ENCODE results near the gene USP33.
A peak's percentile ranks its signal among the peaks of the same experiment; 100 is the strongest.
"Not testable (repeated sequence)": the region's sequence is repeated elsewhere in the genome, so short reads cannot be mapped to it uniquely, and the experiment has no call there.

Gene USP33

DNA sequence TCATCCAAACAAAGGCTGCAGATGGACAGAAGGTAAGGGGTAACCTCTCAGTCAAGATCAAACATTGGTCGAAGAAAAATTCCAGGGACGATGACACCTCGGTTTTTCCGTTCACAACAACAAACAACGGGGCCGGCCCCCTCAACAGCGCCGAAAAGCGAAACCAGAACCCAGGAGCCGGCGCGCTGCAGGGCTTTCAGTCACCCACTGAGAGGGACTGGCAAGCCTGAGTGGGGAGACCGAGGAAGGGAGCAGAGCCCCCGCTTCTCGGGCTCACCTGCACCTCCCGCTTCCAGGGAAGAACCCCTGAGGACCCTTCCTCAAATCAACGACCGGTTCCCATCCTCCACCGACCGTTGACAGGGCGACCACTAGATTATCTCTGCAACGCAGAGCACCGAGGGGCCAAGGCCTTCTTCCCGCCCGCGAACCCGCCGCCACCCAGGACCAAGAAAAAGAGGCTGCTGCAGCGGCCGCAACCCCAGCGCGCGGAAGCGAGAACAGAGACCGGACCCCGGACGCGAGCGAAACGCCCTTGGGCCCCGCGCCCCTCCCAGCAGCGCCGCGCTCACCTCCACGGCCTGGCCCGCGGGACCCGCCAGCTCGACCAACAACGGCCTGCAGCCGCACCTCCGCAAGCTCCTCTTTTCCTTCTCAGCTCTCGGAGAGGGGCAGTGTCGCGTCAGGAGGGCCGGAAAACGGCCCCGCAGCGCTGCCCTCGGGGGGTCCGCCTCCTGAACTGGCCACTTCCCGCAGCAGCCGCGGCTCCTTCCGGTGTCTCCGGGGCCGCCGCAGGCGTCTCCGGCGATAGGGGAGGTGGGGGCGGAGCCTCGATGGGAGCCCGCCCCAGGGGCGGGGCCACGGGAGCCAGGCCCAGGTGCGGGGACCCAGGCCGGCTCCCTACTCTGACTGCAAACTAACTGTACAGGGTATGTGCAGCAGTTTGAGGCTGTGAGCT, at the start of gene USP33:
USP33 (minus strand) TSS at position 782 of the 958 bp plus-strand sequence. CDS start 18,155 bp downstream, outside the sequence.
- Mint-ChIP-seq H3K27me3 (ENCODE audit: low read depth) (no peaks in the 10 kb centered on the region), H3K9me3 (no peaks in the 10 kb centered on the region), H3K27ac (peak within 1 kb of the TSS; percentile 92), H3K4me3 (peak within 1 kb of the TSS; percentile 91), H3K36me3 (ENCODE audit: low read depth) (peaks cover 2% of the 10 kb centered on the region), H3K4me1 (ENCODE audit: low read depth) (peaks cover 27% of the 10 kb centered on the region)

DNA sequence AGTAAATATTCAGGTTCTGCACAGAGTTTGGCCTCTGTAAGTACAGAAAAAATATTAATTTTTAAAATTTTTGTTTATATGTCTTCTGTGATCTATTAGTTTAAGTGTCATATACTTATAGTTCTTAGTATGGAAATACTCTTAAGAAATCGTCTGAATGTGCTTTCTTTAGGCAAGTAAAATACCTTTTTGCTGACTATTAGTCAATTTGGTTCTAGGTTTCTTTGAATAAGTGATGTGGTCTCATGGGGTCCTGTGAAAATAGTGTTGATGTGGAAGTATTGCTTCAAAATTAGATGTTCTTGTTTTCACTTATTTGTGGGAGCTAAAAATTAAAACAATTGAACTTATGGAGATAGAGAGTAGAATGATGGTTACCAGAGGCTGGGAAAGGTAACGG, 43.7 kb upstream of the USP33 start:
- H3K36me3 Mint-ChIP-seq (ENCODE audit: low read depth) = peaks cover 28% of the 10 kb centered on the region
- H3K27ac Mint-ChIP-seq = no peak overlapping the region
- H3K4me3 Mint-ChIP-seq = no peak overlapping the region
- no peaks in the 10 kb centered on the region for H3K27me3 Mint-ChIP-seq (ENCODE audit: low read depth)
- H3K9me3 Mint-ChIP-seq = no peaks in the 10 kb centered on the region
- H3K4me1 Mint-ChIP-seq (ENCODE audit: low read depth) = peaks cover 1% of the 10 kb centered on the region

DNA sequence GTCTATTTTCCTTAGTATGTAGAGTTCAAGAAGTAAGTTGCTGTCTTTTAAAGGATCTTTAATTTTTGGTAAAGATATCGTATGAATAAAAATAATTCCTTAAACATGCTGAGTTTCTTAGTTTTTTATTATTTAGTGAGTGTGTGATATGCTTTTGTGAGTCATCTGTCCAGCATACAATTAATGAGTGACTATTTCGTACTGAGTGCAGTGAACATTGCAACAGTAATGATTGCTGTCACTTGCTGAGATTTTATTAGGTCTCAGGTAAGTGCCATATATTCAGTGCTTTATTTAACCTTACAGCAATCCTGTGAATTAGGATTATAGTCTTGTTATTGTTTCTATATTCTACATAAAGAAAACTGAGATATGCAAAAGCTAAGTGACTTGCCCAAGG, 42.4 kb upstream of the USP33 start:
- H3K36me3 Mint-ChIP-seq (ENCODE audit: low read depth) = peaks cover 23% of the 10 kb centered on the region
- no peak overlapping the region for H3K4me3 Mint-ChIP-seq
- H3K4me1 Mint-ChIP-seq (ENCODE audit: low read depth) = peaks cover 1% of the 10 kb centered on the region
- H3K27me3 Mint-ChIP-seq (ENCODE audit: low read depth) = no peaks in the 10 kb centered on the region
- H3K27ac Mint-ChIP-seq = no peak overlapping the region
- H3K9me3 Mint-ChIP-seq = no peaks in the 10 kb centered on the region

DNA sequence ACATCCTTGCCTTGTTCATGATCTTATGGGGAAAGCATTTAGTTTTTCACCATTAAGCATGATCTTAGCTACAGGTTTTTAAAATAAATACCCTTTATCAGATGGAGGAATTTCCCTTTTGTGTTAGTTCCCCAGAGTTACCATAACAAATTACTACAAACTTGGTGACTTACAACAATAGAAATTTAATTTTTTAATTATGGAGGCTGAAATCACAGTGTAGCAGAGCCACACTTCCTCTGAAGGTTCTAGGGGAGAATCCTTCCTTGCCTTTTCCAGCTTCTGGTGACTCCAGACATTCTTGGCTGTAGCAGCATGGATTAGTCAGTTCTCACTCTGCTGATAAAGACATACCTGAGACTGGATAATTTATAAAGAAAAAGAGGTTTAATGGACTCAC, 38.3 kb upstream of the USP33 start:
- H3K4me3 Mint-ChIP-seq = no peak overlapping the region
- peaks cover 4% of the 10 kb centered on the region for H3K4me1 Mint-ChIP-seq (ENCODE audit: low read depth)
- no peaks in the 10 kb centered on the region for H3K9me3 Mint-ChIP-seq
- no peaks in the 10 kb centered on the region for H3K27me3 Mint-ChIP-seq (ENCODE audit: low read depth)
- H3K36me3 Mint-ChIP-seq (ENCODE audit: low read depth) = peaks cover 19% of the 10 kb centered on the region
- H3K27ac Mint-ChIP-seq = no peak overlapping the region

DNA sequence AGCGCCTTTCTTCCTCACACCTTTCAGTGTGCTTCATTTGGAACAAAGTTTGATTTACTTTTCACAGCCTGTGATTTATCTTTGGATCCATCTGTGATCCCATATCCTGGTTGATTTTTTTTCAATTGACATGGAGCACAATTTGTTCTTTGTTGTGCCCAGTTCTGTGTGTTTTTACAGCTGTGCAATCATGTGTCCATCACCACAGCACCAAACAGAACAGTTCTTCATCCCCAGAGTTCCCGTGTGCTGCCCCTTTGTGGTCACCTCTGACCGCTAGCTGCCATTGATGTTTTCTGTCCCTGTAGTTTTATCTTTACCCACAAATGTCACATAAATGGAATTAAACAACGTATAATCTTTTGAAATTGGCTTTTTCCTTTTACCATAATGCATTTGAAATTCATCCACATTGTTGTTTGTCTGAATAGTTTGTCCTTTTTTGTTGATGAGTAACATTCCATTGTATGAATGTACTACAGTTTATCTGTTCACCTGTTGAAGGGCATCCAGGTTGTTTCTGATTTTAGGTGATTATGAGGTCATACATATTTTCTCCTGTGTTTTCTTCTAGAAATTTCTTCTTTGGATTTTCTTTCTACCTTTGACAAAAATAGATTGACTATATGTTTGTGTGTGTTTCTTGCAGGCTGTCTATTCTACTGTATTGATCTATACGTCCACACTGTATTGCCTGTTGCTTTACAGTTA, 37.2 kb upstream of the USP33 start:
- Mint-ChIP-seq H3K4me1 (ENCODE audit: low read depth) (peaks cover 6% of the 10 kb centered on the region), H3K4me3 (no peak overlapping the region), H3K27me3 (ENCODE audit: low read depth) (no peaks in the 10 kb centered on the region), H3K9me3 (no peaks in the 10 kb centered on the region), H3K36me3 (ENCODE audit: low read depth) (peaks cover 17% of the 10 kb centered on the region), H3K27ac (no peak overlapping the region)

DNA sequence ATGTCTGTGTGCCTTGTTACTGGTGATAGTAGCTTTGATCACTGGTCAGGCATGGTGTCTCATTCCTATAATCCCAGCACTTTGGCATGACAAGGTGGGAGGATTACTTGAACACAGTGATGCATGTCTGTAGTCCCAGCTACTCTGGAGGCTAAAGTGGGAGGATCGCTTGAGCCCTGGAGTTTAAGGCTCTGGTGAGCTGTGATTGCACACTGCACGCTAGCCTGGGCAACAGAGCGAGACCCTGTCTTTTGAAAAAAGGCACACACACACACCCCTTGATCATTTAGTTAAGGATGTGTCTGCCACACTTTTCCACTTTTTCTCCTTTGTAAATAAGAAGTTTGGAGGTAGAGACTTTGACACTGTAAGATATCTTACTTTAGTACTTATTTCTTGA, 34.9 kb upstream of the USP33 start:
- no peak overlapping the region for H3K27ac Mint-ChIP-seq

DNA sequence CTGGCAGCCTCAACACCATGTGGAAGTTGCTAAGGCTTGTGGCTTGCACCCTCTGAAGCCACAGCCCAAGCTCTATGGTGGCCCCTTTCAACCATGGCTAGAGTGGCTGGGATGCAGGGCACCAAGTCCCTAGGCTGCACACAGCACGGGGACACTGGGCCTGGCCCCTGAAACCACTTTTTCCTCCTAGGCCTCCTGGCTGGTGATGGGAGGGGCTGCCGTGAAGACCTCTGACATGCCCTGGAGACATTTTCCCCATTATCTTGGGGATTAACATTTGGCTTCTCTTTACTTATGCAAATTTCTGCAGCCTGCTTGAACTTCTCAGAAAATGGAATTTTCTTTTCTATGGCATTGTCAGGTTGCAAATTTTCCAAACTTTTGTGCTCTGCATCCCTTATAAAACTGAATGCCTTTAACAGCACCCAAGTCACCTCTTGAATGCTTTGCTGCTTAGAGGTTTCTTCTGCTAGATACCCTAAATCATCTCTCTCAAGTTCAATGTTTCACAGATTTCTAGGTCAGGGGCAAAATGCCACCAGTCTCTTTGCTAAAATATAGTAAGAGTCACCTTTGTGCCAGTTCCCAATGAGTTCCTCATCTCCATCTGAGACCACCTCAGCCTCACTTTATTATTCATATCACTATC, 26.6 kb upstream of the USP33 start:
- peaks cover 47% of the 10 kb centered on the region for H3K36me3 Mint-ChIP-seq (ENCODE audit: low read depth)
- not testable (repeated sequence) for H3K27ac Mint-ChIP-seq; H3K27me3 Mint-ChIP-seq (ENCODE audit: low read depth); H3K4me3 Mint-ChIP-seq
- peaks cover 14% of the 10 kb centered on the region for H3K9me3 Mint-ChIP-seq
- peaks cover 12% of the 10 kb centered on the region for H3K4me1 Mint-ChIP-seq (ENCODE audit: low read depth)

More for the DNA sequence above, 34.9 kb upstream of the USP33 start:
- no peak overlapping the region for H3K4me3 Mint-ChIP-seq
- peaks cover 16% of the 10 kb centered on the region for H3K36me3 Mint-ChIP-seq (ENCODE audit: low read depth)
- H3K4me1 Mint-ChIP-seq (ENCODE audit: low read depth) = peaks cover 6% of the 10 kb centered on the region
- H3K9me3 Mint-ChIP-seq = no peaks in the 10 kb centered on the region
- no peaks in the 10 kb centered on the region for H3K27me3 Mint-ChIP-seq (ENCODE audit: low read depth)

DNA sequence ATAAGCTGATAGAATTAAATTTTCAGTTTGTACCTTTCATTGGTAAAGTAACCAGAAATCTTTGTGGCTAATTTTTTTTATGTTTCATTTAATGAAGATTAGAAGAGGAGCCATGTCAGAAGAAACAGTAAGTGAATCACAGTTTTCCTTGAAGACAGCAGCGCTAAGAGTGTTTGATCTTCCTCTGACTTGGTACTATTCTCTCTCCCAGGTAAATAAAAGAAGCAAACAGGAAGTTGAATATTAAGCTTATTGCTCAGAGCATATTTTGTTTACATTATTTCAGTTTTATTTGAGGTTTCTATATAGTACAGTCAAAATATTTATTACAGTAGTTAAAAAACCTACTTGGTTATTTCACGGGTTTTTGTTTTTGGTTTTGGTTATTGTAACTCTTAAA, 23.5 kb upstream of the USP33 start:
- H3K36me3 Mint-ChIP-seq (ENCODE audit: low read depth) = peaks cover 41% of the 10 kb centered on the region
- no peak overlapping the region for H3K4me3 Mint-ChIP-seq
- no peaks in the 10 kb centered on the region for H3K27me3 Mint-ChIP-seq (ENCODE audit: low read depth)
- peaks cover 28% of the 10 kb centered on the region for H3K4me1 Mint-ChIP-seq (ENCODE audit: low read depth)
- H3K9me3 Mint-ChIP-seq = peaks cover 14% of the 10 kb centered on the region
- no peak overlapping the region for H3K27ac Mint-ChIP-seq

DNA sequence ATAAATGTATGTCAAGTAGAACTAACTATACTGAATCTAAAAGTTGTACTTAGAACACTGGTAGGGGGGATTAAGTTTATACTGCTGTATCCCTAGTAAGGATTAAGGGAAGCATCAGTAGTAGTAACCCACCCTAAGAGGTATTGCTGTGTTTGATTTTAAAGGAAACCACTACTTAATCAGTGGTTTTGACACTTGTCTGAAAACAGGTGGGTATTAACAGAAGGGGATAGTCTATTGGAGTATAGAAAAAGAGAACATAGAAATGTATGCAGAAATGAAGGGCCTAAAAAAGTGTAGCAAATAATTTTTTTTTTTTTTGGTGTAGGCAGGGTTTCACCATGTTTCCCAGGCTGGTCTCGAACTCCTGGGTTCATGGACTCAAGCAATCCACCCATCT, 22.0 kb upstream of the USP33 start:
- peaks cover 28% of the 10 kb centered on the region for H3K4me1 Mint-ChIP-seq (ENCODE audit: low read depth)
- H3K36me3 Mint-ChIP-seq (ENCODE audit: low read depth) = peaks cover 32% of the 10 kb centered on the region
- no peak overlapping the region for H3K4me3 Mint-ChIP-seq
- no peak overlapping the region for H3K27ac Mint-ChIP-seq
- H3K27me3 Mint-ChIP-seq (ENCODE audit: low read depth) = no peaks in the 10 kb centered on the region
- peaks cover 11% of the 10 kb centered on the region for H3K9me3 Mint-ChIP-seq

DNA sequence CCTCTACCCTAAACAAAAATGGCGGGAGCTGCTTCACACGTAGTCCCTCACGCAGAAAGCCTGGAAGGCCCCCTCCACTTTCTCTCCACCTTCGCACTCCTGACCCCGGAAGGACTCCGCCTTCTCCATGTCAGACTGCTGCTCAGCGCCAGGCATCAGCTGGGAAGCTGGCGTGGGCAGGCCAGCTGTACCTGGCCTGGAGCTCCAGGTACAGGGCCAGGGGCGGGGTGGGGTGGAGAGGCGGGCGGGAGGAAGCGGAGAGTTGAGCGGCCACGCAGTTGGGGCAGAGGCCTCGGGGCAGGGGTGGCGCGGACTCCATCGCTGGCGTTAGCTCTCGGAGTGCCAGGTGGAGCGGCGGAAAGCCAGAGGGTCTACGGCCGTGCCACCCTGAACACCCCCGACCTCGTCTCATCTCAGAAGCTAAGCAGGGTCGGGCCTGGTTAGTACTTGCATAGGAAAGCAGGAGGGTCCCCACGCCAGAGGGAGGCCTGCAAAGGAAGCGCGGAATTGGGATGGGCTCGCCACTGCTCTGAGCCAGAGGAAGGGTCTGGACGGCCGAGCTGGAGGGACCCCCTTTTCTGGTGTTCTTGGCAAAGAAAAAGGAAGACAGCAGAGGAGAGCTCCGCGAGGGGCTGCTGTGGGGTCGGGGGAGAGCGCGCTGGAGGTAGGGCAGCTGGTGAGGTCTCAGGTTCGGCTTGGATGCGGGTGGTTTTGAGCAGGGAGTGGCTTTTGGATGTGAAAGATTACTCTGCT, 20.1 kb upstream of the USP33 start, which contains the start of gene MIGA1:
MIGA1 (plus strand) TSS at position 121 of the 753 bp plus-strand sequence. CDS start 3,604 bp downstream, outside the sequence.
- H3K36me3 Mint-ChIP-seq (ENCODE audit: low read depth) = peaks cover 16% of the 10 kb centered on the region

DNA sequence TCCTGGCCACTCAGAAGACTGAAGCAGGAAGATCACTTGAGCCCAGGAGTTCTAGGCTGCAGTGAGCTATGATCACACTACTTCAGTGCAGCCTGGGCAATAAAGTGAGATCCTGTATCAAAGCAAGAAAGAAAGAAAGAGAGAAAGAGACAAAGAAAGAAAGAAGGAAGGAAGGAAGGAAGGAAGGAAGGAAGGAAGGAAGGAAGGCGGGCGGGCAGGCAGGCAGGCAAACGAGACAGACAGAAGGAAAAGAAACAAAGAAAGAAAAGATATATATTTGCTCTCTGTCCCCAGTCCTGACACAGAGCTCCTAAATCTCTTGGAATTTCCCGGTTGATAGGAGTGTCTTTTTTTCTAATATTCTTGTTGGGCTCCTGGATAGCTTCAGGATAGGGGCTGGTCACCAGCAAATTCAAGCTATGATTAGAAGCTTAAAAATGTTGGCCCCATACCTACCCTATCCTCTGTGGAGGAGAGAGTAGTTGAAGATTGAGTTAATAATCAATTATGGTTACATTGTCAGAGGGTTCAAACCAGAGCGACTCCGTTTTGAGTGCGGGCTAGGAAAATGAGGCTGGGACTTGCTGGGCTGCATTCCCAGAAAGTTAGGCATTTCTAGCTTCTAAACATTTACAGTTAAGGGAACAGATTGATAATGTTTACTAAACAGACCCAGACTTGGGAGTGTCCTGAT, 16.5 kb upstream of the USP33 start:
- H3K4me3 Mint-ChIP-seq = no peak overlapping the region

More for the DNA sequence above, 20.1 kb upstream of the USP33 start, which contains the start of gene MIGA1:
- Mint-ChIP-seq H3K4me1 (ENCODE audit: low read depth) (peaks cover 29% of the 10 kb centered on the region), H3K27ac (peak within 1 kb of the TSS; percentile 86), H3K27me3 (ENCODE audit: low read depth) (peaks cover 4% of the 10 kb centered on the region), H3K9me3 (peaks cover 2% of the 10 kb centered on the region), H3K4me3 (peak within 1 kb of the TSS; percentile 97)

DNA sequence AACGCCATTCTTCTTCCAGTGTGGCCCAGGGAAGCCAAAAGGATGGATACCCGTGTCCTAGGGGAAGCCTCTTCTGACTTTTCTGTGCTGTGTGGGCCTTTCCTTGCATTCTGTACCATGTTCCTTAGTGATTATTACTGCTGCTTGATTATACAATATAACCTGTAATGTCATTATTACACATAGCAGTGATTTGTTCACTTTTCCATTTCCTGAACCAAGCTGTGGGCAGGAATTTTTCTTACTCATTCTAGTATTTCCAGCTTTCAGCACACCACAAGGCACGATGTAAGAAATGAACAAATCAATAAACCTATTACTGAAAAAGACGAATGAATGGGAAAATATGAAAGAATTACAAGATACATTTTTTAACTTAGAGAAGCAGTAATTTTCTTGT, 8.4 kb upstream of the USP33 start:
- H3K4me3 Mint-ChIP-seq = no peak overlapping the region
- no peaks in the 10 kb centered on the region for H3K4me1 Mint-ChIP-seq (ENCODE audit: low read depth)
- no peaks in the 10 kb centered on the region for H3K36me3 Mint-ChIP-seq (ENCODE audit: low read depth)
- no peaks in the 10 kb centered on the region for H3K9me3 Mint-ChIP-seq
- no peak overlapping the region for H3K27ac Mint-ChIP-seq
- no peaks in the 10 kb centered on the region for H3K27me3 Mint-ChIP-seq (ENCODE audit: low read depth)

More for the DNA sequence above, 16.5 kb upstream of the USP33 start:
- H3K36me3 Mint-ChIP-seq (ENCODE audit: low read depth) = peaks cover 4% of the 10 kb centered on the region
- H3K9me3 Mint-ChIP-seq = no peaks in the 10 kb centered on the region
- no peak overlapping the region for H3K27ac Mint-ChIP-seq
- peaks cover 4% of the 10 kb centered on the region for H3K27me3 Mint-ChIP-seq (ENCODE audit: low read depth)
- peaks cover 17% of the 10 kb centered on the region for H3K4me1 Mint-ChIP-seq (ENCODE audit: low read depth)

DNA sequence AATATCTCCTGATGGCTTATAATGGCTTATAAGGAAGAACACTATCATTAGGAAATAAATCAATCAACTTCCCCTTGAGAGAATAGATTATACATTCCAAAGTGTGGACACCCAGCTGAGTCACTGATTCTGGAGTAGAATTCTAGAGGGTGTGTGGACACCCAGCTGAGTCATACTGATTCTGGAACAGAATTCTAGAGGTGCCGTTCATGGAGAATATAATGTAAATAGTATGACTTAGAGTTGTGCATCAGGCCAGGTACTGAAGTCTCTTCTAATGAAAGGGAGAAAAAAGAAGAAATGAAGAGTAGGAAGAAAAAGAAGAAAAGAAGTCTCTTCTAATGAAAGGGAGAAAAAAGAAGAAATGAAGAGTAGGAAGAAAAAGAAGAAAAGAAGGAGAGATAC, 2.4 kb upstream of the USP33 start:
- H3K4me1 Mint-ChIP-seq (ENCODE audit: low read depth) = peaks cover 12% of the 10 kb centered on the region
- H3K27me3 Mint-ChIP-seq (ENCODE audit: low read depth) = no peaks in the 10 kb centered on the region
- no peak overlapping the region for H3K27ac Mint-ChIP-seq
- no peaks in the 10 kb centered on the region for H3K9me3 Mint-ChIP-seq
- H3K4me3 Mint-ChIP-seq = no peak overlapping the region
- peaks cover 2% of the 10 kb centered on the region for H3K36me3 Mint-ChIP-seq (ENCODE audit: low read depth)
